Measurements from ENCODE around the gene DNAH17. TPM values are rescaled to one million over a fixed set of nuclear protein-coding genes. Genes with fewer than 3 reads are reported as not detected.

Gene DNAH17
- total and polyA plus RNA-seq, 2 of the 13 experiments (the other 11 are each of a cell fraction or from before 2014, with no cell fraction given): 0.86 to 1.6 TPM

- ChIA-PET CTCF (ENCODE audit: low intra/inter-chr PET ratio, low total read pairs) (no interaction called here), POLR2A (no interaction called here)
- Histone ChIP-seq H3K9me3 (ENCODE audit: low read length) (no peaks in the 10 kb centered on the region), H3K9ac (ENCODE audit: insufficient read depth, low read depth, low read length) (no peak overlapping the region), H4K20me1 (ENCODE audit: insufficient read depth, low read length) (peaks cover 21% of the 10 kb centered on the region; the same call in 1 of the 2 replicates), H3K4me1 (ENCODE audit: insufficient read depth, low read length) (no peaks in the 10 kb centered on the region), H3K36me3 (replicated peaks in 1 of 2; ENCODE audit: control insufficient read depth in 1 of 2, insufficient read depth in 2 of 2, low read length in 2 of 2) (peaks cover 21 to 61% of the 10 kb centered on the region in 2 experiments; a peak in 4 of 5 replicates), H3K4me2 (ENCODE audit: low read depth, low read length) (no peak overlapping the region), H2AFZ (ENCODE audit: low read length) (no peak overlapping the region), H3K27ac (ENCODE audit: extremely low read length, insufficient read depth, low read length) (no peak overlapping the region), H3K27me3 (ENCODE audit: control insufficient read depth in 1 of 2, insufficient read depth in 2 of 2, low read length in 2 of 2) (no peaks in the 10 kb centered on the region), H3K79me2 (ENCODE audit: insufficient read depth, low read length) (no peaks in the 10 kb centered on the region), H3K4me3 (replicated peaks in 1 of 3; ENCODE audit: insufficient read depth in 1 of 3, low read depth in 2 of 3, low read length in 3 of 3) (no peak overlapping the region)
- intact Hi-C loops (cut with micrococcal nuclease; ENCODE audit: unreplicated experiment) (no loop called here), in situ Hi-C loops (cut with HindIII; ENCODE audit: extremely low pct_ligation_motif_present, low pct_unique_long_range_greater_than_20kb) (no loop called here)
- FAIRE-seq (no peak), DNase-seq (ENCODE audit: low spot score) (no peak), ATAC-seq (no peak)
- no TSS peak for BruUV-seq (replicated peaks)
- WGBS (ENCODE audit: low lambda C conversion rate): 96% methylated on average over 6 of the region's 7 CpGs
- no peak for TF ChIP-seq BCLAF1 (IDR thresholded peaks at IDR 0.05)
- TF ChIP-seq THAP8 (CRISPR knock-in tag; IDR thresholded peaks at IDR 0.05; ENCODE audit: borderline replicate concordance): no peak
- TF ChIP-seq HOMEZ (CRISPR knock-in tag; IDR thresholded peaks at IDR 0.05; ENCODE audit: low read depth): no peak
- TF ChIP-seq E2F1 (CRISPR knock-in tag; IDR thresholded peaks at IDR 0.05): no peak
- TF ChIP-seq ZNF331 (CRISPR knock-in tag; IDR thresholded peaks at IDR 0.05): no peak
- no peak for TF ChIP-seq FLYWCH1 (CRISPR knock-in tag; IDR thresholded peaks at IDR 0.05)
- no peak for TF ChIP-seq ZNF34 (CRISPR knock-in tag; IDR thresholded peaks at IDR 0.05; ENCODE audit: borderline replicate concordance)
- no peak for TF ChIP-seq HINFP (CRISPR knock-in tag; IDR thresholded peaks at IDR 0.05; ENCODE audit: low read depth)
- TF ChIP-seq SOX13 (IDR thresholded peaks at IDR 0.05): no peak
- no peak for TF ChIP-seq SOX13 (CRISPR knock-in tag; conservative IDR thresholded peaks at IDR 0.05 in 1 of 2, IDR thresholded peaks at IDR 0.05 in 1 of 2)
- TF ChIP-seq ZNF580 (CRISPR knock-in tag; IDR thresholded peaks at IDR 0.05; ENCODE audit: borderline replicate concordance, low read depth): no peak
- TF ChIP-seq POGK (CRISPR knock-in tag; conservative IDR thresholded peaks at IDR 0.05): no peak
- TF ChIP-seq ZNF207 (IDR thresholded peaks at IDR 0.05; ENCODE audit: borderline replicate concordance): no peak
These were observed 169.7 kb downstream of the DNAH17 start for GRCh38 chr17:78407387-78408000.

All from HepG2 (cell line).